DND-41 (cell line): ENCODE results near the gene TPM4.

ENCODE experiments used
- CTCF ChIP-seq: IDR thresholded peaks from 2 replicates; pipeline ENCODE4 v1.5.1; 2012; ENCODE audit warnings: borderline replicate concordance, low read length, moderate library complexity, mild to moderate bottlenecking; ENCODE audit not compliant: poor library complexity, severe bottlenecking; ENCODE audit errors: extremely low read depth
- EZH2 ChIP-seq: IDR thresholded peaks from 3 replicates; pipeline ENCODE4 v1.6.1; 2012; ENCODE audit warnings: borderline replicate concordance, low read depth, mild to moderate bottlenecking, moderate library complexity, low read length, inconsistent platforms; ENCODE audit not compliant: severe bottlenecking

- TF ChIP-seq EZH2 (no peak), CTCF (no peak)
Measured at GRCh38 chr19:16077984-16078758, 1.9 kb downstream of the TPM4 start.
